Gastrocnemius medialis (tissue), 4 donors: Measurements from ENCODE around the gene CCDC91.

Source experiments
- CTCF ChIP-seq, 5 experiments: fragments of 450-650 bp in 3 of 5; fragments of 200-600 bp in 2 of 5; sonication (generic) in 2 of 5; IDR thresholded peaks in 4 of 5; conservative IDR thresholded peaks in 1 of 5; 1 replicate in 4 of 5; 2 replicates in 1 of 5; pipeline ENCODE4 v1.5.1; 2016 to 2019; ENCODE audit warnings: antibody characterized with exemption in 5 of 5, mild to moderate bottlenecking in 3 of 5, moderate library complexity in 3 of 5
- POLR2A ChIP-seq, 2 donors: fragments of 450-650 bp; IDR thresholded peaks; one replicate each; pipeline ENCODE4 v1.6.1; 2017; ENCODE audit warnings: antibody characterized with exemption in 2 of 2, mild to moderate bottlenecking in 2 of 2, moderate library complexity in 2 of 2

- TF ChIP-seq POLR2A (IDR thresholded peaks at IDR 0.05), result no peak
- no peak for TF ChIP-seq CTCF (IDR thresholded peaks at IDR 0.05 in 4 of 5, conservative IDR thresholded peaks at IDR 0.05 in 1 of 5)
Observed at GRCh38 chr12:28463396-28463795, 273.1 kb downstream of the CCDC91 start.
